ENCODE results near the gene ERC2. TPM values are rescaled to one million over a fixed set of nuclear protein-coding genes. Genes with fewer than 3 reads are reported as not detected.

The ERC2 gene
- total and polyA plus RNA-seq, 2 of the 13 experiments (the other 11 are each of a cell fraction or from before 2014, with no cell fraction given) = 0.16 to 0.22 TPM

- TF ChIP-seq, protein P1, sequence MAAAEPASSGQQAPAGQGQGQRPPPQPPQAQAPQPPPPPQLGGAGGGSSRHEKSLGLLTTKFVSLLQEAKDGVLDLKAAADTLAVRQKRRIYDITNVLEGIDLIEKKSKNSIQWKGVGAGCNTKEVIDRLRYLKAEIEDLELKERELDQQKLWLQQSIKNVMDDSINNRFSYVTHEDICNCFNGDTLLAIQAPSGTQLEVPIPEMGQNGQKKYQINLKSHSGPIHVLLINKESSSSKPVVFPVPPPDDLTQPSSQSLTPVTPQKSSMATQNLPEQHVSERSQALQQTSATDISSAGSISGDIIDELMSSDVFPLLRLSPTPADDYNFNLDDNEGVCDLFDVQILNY (CRISPR knock-in tag; conservative IDR thresholded peaks at IDR 0.05) = no peak
- TF ChIP-seq SKIL (CRISPR knock-in tag; IDR thresholded peaks at IDR 0.05; ENCODE audit: borderline replicate concordance) (no peak), GZF1 (CRISPR knock-in tag; IDR thresholded peaks at IDR 0.05) (no peak), ZBTB34 (CRISPR knock-in tag; IDR thresholded peaks at IDR 0.05) (no peak), NFIB (CRISPR knock-in tag; IDR thresholded peaks at IDR 0.05; ENCODE audit: borderline replicate concordance) (no peak), SIN3A (IDR thresholded peaks at IDR 0.05; ENCODE audit: borderline replicate concordance, low read depth, low read length) (no peak)
Observed at GRCh38 chr3:55661141-55661540, 807.1 kb downstream of the ERC2 start (continued).

- ATAC-seq (no peak), DNase-seq (ENCODE audit: low spot score) (no peak), FAIRE-seq (no peak)
- Histone ChIP-seq H3K36me3 (replicated peaks in 1 of 2; ENCODE audit: control insufficient read depth in 1 of 2, insufficient read depth in 2 of 2, low read length in 2 of 2) (no peaks in the 10 kb centered on the region), H3K27me3 (ENCODE audit: control insufficient read depth in 1 of 2, insufficient read depth in 2 of 2, low read length in 2 of 2) (no peaks in the 10 kb centered on the region), H3K4me2 (ENCODE audit: low read depth, low read length) (no peak overlapping the region), H3K9me3 (ENCODE audit: low read length) (no peaks in the 10 kb centered on the region), H3K9ac (ENCODE audit: insufficient read depth, low read depth, low read length) (no peak overlapping the region), H4K20me1 (ENCODE audit: insufficient read depth, low read length) (no peaks in the 10 kb centered on the region), H3K79me2 (ENCODE audit: insufficient read depth, low read length) (no peaks in the 10 kb centered on the region), H3K4me3 (replicated peaks in 1 of 3; ENCODE audit: insufficient read depth in 1 of 3, low read depth in 2 of 3, low read length in 3 of 3) (no peak overlapping the region), H3K27ac (ENCODE audit: extremely low read length, insufficient read depth, low read length) (no peak overlapping the region), H3K4me1 (ENCODE audit: insufficient read depth, low read length) (no peaks in the 10 kb centered on the region), H2AFZ (ENCODE audit: low read length) (no peak overlapping the region)
- WGBS (ENCODE audit: low lambda C conversion rate) = 0% methylated on average over 2 of the region's 2 CpGs
- in situ Hi-C loops (cut with HindIII; ENCODE audit: extremely low pct_ligation_motif_present, low pct_unique_long_range_greater_than_20kb) = no loop called here
- ChIA-PET CTCF (ENCODE audit: low intra/inter-chr PET ratio, low total read pairs) (no interaction called here), POLR2A (no interaction called here)
- intact Hi-C loops (cut with micrococcal nuclease; ENCODE audit: unreplicated experiment) = no loop called here
- no TSS peak for BruUV-seq (replicated peaks)
- TF ChIP-seq ZNF333 (CRISPR knock-in tag; IDR thresholded peaks at IDR 0.05; ENCODE audit: borderline replicate concordance) (no peak), ZBTB7B (CRISPR knock-in tag; IDR thresholded peaks at IDR 0.05) (no peak), MXD1 (CRISPR knock-in tag; IDR thresholded peaks at IDR 0.05) (no peak), BRF2 (CRISPR knock-in tag; IDR thresholded peaks at IDR 0.05) (no peak), TIGD3 (CRISPR knock-in tag; IDR thresholded peaks at IDR 0.05; ENCODE audit: borderline replicate concordance) (no peak), EHMT2 (IDR thresholded peaks at IDR 0.05; ENCODE audit: borderline replicate concordance, low read depth, low read length) (no peak), ZNF20 (CRISPR knock-in tag; IDR thresholded peaks at IDR 0.05) (no peak)
- TF ChIP-seq, protein P2, sequence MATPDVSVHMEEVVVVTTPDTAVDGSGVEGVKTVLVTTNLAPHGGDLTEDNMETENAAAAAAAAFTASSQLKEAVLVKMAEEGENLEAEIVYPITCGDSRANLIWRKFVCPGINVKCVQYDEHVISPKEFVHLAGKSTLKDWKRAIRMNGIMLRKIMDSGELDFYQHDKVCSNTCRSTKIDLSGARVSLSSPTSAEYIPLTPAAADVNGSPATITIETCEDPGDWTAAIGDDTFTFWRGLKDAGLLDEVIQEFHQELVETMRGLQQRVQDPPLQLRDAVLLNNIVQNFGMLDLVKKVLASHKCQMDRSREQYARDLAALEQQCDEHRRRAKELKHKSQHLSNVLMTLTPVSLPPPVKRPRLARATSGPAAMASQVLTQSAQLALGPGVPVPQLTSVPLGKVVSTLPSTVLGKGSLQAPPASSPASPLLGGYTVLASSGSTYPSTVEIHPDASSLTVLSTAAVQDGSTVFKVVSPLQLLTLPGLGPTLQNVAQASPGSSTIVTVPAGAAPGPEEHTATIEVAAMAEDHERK (CRISPR knock-in tag; IDR thresholded peaks at IDR 0.05; ENCODE audit: low read depth) = no peak
Observed at GRCh38 chr3:55660642-55661041, 807.6 kb downstream of the ERC2 start.
